22Rv1 (cell line): ENCODE measurements around the gene SNRNP70.

ENCODE experiments used
- H3K27ac ChIP-seq: fragments of 450-650 bp; 2 replicates; pipeline ENCODE4 v1.5.1; 2017
- ZFX ChIP-seq: fragments of 450-650 bp; IDR thresholded peaks from 2 replicates; pipeline ENCODE4 v1.6.1; 2017; ENCODE audit warnings: antibody characterized with exemption, borderline replicate concordance
- TF ChIP-seq, protein P1 (sequence below): fragments of 450-650 bp; IDR thresholded peaks from 2 replicates; pipeline ENCODE4 v1.5.1; 2017; ENCODE audit warnings: mild to moderate bottlenecking

The SNRNP70 gene

GRCh38 chr19:49125025-49125731 lies 39.9 kb downstream of the SNRNP70 start:
- no peak for TF ChIP-seq ZFX
- TF ChIP-seq, protein P1, sequence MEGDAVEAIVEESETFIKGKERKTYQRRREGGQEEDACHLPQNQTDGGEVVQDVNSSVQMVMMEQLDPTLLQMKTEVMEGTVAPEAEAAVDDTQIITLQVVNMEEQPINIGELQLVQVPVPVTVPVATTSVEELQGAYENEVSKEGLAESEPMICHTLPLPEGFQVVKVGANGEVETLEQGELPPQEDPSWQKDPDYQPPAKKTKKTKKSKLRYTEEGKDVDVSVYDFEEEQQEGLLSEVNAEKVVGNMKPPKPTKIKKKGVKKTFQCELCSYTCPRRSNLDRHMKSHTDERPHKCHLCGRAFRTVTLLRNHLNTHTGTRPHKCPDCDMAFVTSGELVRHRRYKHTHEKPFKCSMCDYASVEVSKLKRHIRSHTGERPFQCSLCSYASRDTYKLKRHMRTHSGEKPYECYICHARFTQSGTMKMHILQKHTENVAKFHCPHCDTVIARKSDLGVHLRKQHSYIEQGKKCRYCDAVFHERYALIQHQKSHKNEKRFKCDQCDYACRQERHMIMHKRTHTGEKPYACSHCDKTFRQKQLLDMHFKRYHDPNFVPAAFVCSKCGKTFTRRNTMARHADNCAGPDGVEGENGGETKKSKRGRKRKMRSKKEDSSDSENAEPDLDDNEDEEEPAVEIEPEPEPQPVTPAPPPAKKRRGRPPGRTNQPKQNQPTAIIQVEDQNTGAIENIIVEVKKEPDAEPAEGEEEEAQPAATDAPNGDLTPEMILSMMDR = no peak
- peak overlapping the region; percentile 99 for H3K27ac ChIP-seq

GRCh38 chr19:49126575-49126974 lies 41.3 kb downstream of the SNRNP70 start:
- peak overlapping the region; percentile 99 for H3K27ac ChIP-seq
- TF ChIP-seq, protein P1 = no peak
- TF ChIP-seq ZFX = no peak

- H3K27ac ChIP-seq = peak overlapping the region; percentile 99
These were observed 42.0 kb downstream of the SNRNP70 start for GRCh38 chr19:49127225-49127624.

DNA sequence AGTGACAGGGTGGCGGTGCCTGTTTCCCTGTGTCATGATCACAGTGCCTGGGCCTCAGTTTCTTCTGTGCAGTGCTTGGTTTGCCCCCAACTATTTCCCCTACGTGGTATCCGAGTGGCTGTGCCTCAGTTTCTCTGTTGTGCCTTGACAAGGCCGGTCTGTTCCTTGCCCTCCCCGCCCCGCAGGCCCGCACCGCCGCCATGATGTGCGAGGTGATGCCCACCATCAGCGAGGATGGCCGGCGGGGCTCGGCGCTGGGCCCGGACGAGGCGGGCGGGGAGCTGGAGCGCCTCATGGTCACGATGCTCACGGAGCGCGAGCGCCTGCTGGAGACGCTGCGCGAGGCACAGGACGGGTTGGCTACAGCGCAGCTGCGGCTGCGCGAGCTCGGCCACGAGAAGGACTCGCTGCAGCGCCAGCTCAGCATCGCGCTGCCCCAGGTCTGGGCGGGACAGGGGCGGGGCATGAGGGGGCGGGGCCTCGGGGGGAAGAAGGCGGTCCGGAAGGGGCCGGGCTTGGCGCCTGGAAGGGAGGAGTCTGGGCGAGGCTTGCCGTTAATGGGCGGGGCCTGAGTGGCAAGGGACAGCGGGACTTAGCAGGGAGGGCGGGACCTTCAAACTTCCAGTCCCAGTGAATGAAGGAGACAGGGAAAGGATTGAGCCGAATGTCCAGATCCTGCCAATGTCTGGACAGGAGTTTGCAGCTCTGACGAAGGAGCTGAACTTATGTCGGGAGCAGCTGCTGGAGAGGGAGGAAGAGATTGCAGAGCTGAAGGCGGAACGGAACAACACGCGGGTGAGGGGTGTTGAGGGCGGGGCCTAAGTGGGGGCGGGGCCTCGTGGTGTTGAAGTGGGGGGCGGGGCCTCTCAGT lies 42.7 kb downstream of the SNRNP70 start:
- no peak for TF ChIP-seq ZFX
- TF ChIP-seq, protein P1 = peak; percentile 22
- H3K27ac ChIP-seq = peak overlapping the region; percentile 99

DNA sequence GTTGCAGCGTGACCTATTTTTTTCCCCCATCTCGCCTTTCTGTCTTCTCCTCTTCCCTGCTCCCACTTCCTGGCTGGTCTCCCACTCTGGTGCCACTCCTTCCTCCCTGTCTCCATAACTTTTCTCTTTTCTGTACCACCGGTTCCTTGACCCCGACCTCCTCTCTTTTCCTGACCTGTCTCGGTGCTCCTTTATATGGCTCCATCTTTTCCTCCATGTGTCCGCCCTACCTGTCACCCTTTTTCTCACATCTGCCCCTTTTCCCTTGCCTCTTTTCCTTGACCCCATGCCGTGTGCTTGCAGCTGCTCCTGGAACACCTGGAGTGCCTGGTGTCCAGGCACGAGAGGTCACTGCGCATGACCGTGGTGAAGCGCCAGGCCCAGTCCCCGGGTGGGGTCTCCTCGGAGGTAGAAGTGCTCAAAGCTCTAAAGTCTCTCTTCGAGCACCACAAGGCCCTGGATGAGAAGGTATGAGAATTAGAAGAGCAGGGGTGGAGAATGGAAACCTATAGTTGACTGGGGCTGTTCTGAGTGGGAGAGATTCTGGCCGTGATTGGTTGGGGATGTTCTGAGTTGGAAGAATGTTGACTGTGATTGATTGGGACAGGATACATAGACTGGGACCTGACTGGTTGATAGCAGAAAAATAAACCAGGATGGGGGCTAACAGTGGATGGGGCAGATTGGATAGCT lies 43.4 kb downstream of the SNRNP70 start:
- H3K27ac ChIP-seq = peak overlapping the region; percentile 99
- TF ChIP-seq, protein P1 = no peak
- no peak for TF ChIP-seq ZFX

- H3K27ac ChIP-seq = peak overlapping the region; percentile 99
- TF ChIP-seq, protein P1 = no peak
- no peak for TF ChIP-seq ZFX
These were observed 44.0 kb downstream of the SNRNP70 start for GRCh38 chr19:49129238-49129583.

DNA sequence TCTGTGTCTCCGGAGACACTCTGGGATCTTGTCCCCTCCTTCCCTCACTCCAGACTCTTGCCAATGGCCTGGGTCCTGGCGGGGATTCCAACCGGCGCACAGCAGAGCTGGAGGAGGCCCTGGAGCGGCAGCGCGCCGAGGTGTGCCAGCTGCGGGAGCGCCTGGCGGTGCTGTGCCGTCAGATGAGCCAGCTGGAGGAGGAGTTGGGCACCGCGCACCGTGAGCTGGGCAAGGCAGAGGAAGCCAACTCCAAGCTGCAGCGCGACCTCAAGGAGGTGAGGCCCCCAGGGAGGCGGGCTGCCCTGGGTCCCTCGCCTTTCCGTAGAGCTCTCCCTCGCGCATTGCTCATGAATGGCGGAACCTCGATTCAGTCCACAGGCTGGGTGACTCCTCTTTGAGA lies 45.1 kb downstream of the SNRNP70 start:
- peak overlapping the region; percentile 99 for H3K27ac ChIP-seq
- TF ChIP-seq ZFX = no peak
- TF ChIP-seq, protein P1 = no peak
